ENCODE data around the gene TAF3. TPM values are rescaled to one million over a fixed set of nuclear protein-coding genes. Genes with fewer than 3 reads are reported as not detected.

The TAF3 gene
- total RNA-seq, 4 donors from 2014 or later, result 2.9 to 17.5 (median 5.1) TPM

GRCh38 chr10:7952266-7952665 lies 134.0 kb downstream of the TAF3 start:
- H3K4me1 ChIP-seq, result peaks cover 4 to 7% of the 10 kb centered on the region in 2 donors
- TF ChIP-seq POLR2A (IDR thresholded peaks at IDR 0.05) (no peak), CTCF (IDR thresholded peaks at IDR 0.05) (no peak)
- intact Hi-C loops (cut with DNase I; ENCODE audit: low total_unique reads), result no loop called here
- H3K36me3 ChIP-seq, result no peaks in the 10 kb centered on the region
- H3K27me3 ChIP-seq, result no peaks in the 10 kb centered on the region
- no peak overlapping the region for H3K4me3 ChIP-seq
- DNase-seq, result no peak
- no peak overlapping the region for H3K27ac ChIP-seq
- H3K9me3 ChIP-seq, result no peaks in the 10 kb centered on the region

GRCh38 chr10:7953447-7953846 lies 135.1 kb downstream of the TAF3 start:
- H3K36me3 ChIP-seq, result no peaks in the 10 kb centered on the region
- no peak overlapping the region for H3K4me3 ChIP-seq
- H3K4me1 ChIP-seq, result peaks cover 4 to 7% of the 10 kb centered on the region in 2 donors
- intact Hi-C loops (cut with DNase I; ENCODE audit: low total_unique reads), result no loop called here
- DNase-seq, result no peak
- no peaks in the 10 kb centered on the region for H3K27me3 ChIP-seq
- H3K27ac ChIP-seq, result no peak overlapping the region
- TF ChIP-seq CTCF (IDR thresholded peaks at IDR 0.05) (no peak), POLR2A (IDR thresholded peaks at IDR 0.05) (no peak)
- H3K9me3 ChIP-seq, result no peaks in the 10 kb centered on the region

GRCh38 chr10:7955446-7955845 lies 137.1 kb downstream of the TAF3 start:
- Histone ChIP-seq H3K9me3 (no peaks in the 10 kb centered on the region), H3K4me1 (peaks cover 4 to 7% of the 10 kb centered on the region in 2 donors), H3K36me3 (no peaks in the 10 kb centered on the region), H3K27me3 (no peaks in the 10 kb centered on the region), H3K27ac (no peak overlapping the region), H3K4me3 (no peak overlapping the region)
- DNase-seq, result no peak
- no peak for TF ChIP-seq CTCF (IDR thresholded peaks at IDR 0.05)
- TF ChIP-seq POLR2A (IDR thresholded peaks at IDR 0.05), result no peak
- intact Hi-C loops (cut with DNase I; ENCODE audit: low total_unique reads), result no loop called here

GRCh38 chr10:7956508-7956907 lies 138.2 kb downstream of the TAF3 start:
- TF ChIP-seq CTCF (IDR thresholded peaks at IDR 0.05) (no peak), POLR2A (IDR thresholded peaks at IDR 0.05) (no peak)
- intact Hi-C loops (cut with DNase I; ENCODE audit: low total_unique reads), result no loop called here
- Histone ChIP-seq H3K4me3 (no peak overlapping the region), H3K4me1 (peaks cover 4 to 7% of the 10 kb centered on the region in 2 donors), H3K36me3 (no peaks in the 10 kb centered on the region), H3K9me3 (no peaks in the 10 kb centered on the region), H3K27me3 (no peaks in the 10 kb centered on the region), H3K27ac (no peak overlapping the region)
- no peak for DNase-seq

- H3K27ac ChIP-seq, result no peak overlapping the region
Measured at GRCh38 chr10:7957591-7957990, 139.3 kb downstream of the TAF3 start.

More at GRCh38 chr10:7957591-7957990, 139.3 kb downstream of the TAF3 start:
- Histone ChIP-seq H3K36me3 (no peaks in the 10 kb centered on the region), H3K27me3 (no peaks in the 10 kb centered on the region), H3K4me1 (peaks cover 4 to 7% of the 10 kb centered on the region in 2 donors), H3K9me3 (no peaks in the 10 kb centered on the region), H3K4me3 (no peak overlapping the region)
- TF ChIP-seq POLR2A (IDR thresholded peaks at IDR 0.05) (no peak), CTCF (IDR thresholded peaks at IDR 0.05) (no peak)
- intact Hi-C loops (cut with DNase I; ENCODE audit: low total_unique reads), result no loop called here
- DNase-seq, result no peak

Data from uterus (tissue), 4 donors.